H1 (cell line): ENCODE data around the gene ADIPOR2. TPM values are rescaled to one million over a fixed set of nuclear protein-coding genes. Genes with fewer than 3 reads are reported as not detected.

Source experiments
- BRCA1 ChIP-seq: IDR thresholded peaks from 2 replicates; pipeline ENCODE4 v1.6.1; 2012; ENCODE audit warnings: low read depth, low read length, improper control_type of control experiment
- CTBP2 ChIP-seq: IDR thresholded peaks from 2 replicates; pipeline ENCODE4 v1.7.0; 2011; ENCODE audit warnings: borderline replicate concordance, mild to moderate bottlenecking, moderate library complexity, mixed read lengths, low read length; ENCODE audit not compliant: insufficient read depth, insufficient read length
- JUN ChIP-seq: IDR thresholded peaks from 2 replicates; pipeline ENCODE4 v1.6.1; 2011; ENCODE audit warnings: low read depth, mild to moderate bottlenecking, improper control_type of control experiment, low read length
- KDM5A ChIP-seq: fragments of 200-600 bp; IDR thresholded peaks from 2 replicates; pipeline ENCODE4 v1.7.1; 2012; ENCODE audit warnings: mild to moderate bottlenecking, low read length, inconsistent platforms, mixed read lengths
- RNF2 ChIP-seq: fragments of 200-900, 300-1000 bp; sonication (generic); IDR thresholded peaks from 2 replicates; pipeline ENCODE4 v1.7.1; 2016; ENCODE audit warnings: borderline replicate concordance, low read depth, mild to moderate bottlenecking, antibody characterized with exemption, low read length; ENCODE audit not compliant: poor library complexity, severe bottlenecking; ENCODE audit errors: missing control alignments
- SIRT6 ChIP-seq: IDR thresholded peaks from one replicate; pipeline ENCODE4 v1.7.1; 2012; ENCODE audit warnings: low read length, inconsistent platforms
- SP4 ChIP-seq: IDR thresholded peaks from 2 replicates; pipeline ENCODE4 v1.6.1; 2012; ENCODE audit warnings: low read length, inconsistent platforms
- TBP ChIP-seq: IDR thresholded peaks from 2 replicates; pipeline ENCODE4 v1.6.1; 2011; ENCODE audit warnings: low read depth, low read length, improper control_type of control experiment
- polyA plus RNA-seq, 7 experiments: library from polyadenylated mRNA; depleted of rRNA in 3 of 7; stranded (reverse) in 5 of 7; unstranded in 2 of 7; fragments of >200 nt in 5 of 7; fragments of 200-250 nt in 2 of 7; gene quantifications; 1 replicate in 5 of 7; 2 replicates in 1 of 7; 4 replicates in 1 of 7; pipeline versions ENCODE4 v1.2.1 to v1.2.3, GENCODE V29; 2011 to 2013; ENCODE audit warnings: missing spikeins in 2 of 7, mixed read lengths in 2 of 7
- total RNA-seq: library from RNA; stranded (reverse); fragmentation: NEBNext Ultra II Directional; extraction: Animal tissue kit (Norgen Biotek cat#: 25700); gene quantifications from 2 replicates; pipeline ENCODE4 v1.2.1, GENCODE V29; 2021

ADIPOR2 gene
- total and polyA plus RNA-seq, 2 of the 8 experiments (the other 6 are each of a cell fraction or from before 2014, with no cell fraction given): 17.5 to 50.8 TPM

DNA sequence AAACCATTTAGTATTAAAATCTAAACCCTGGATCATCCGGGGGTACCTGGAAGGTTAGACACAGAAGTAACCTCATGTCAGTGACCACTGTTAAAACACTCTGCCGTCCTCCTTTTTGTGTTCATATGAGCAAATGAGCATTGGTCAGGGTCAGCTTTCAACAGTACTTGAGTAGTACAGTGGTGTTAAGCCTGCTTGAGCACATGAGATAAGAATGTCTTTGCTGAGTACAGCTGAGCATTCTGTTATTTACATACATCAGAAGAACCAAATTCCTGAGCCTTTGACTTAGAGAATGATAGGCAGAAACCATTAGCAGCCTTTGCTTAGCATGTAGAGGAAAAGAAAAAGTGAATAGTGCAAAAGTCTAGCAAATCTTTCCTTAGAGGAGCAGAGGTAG lies 90.9 kb downstream of the ADIPOR2 start (continued):
- no peak for TF ChIP-seq CTBP2
- TF ChIP-seq SIRT6: no peak
- no peak for TF ChIP-seq KDM5A
- TF ChIP-seq RNF2: no peak
- TF ChIP-seq SP4: no peak
- no peak for TF ChIP-seq BRCA1
- no peak for TF ChIP-seq TBP
- TF ChIP-seq JUN: no peak
